ENCODE data around the gene CTSD. TPM values are rescaled to one million over a fixed set of nuclear protein-coding genes. Genes with fewer than 3 reads are reported as not detected.

Gene CTSD
- total and polyA plus RNA-seq, 4 donors = 310 to 814 (median 553) TPM

DNA sequence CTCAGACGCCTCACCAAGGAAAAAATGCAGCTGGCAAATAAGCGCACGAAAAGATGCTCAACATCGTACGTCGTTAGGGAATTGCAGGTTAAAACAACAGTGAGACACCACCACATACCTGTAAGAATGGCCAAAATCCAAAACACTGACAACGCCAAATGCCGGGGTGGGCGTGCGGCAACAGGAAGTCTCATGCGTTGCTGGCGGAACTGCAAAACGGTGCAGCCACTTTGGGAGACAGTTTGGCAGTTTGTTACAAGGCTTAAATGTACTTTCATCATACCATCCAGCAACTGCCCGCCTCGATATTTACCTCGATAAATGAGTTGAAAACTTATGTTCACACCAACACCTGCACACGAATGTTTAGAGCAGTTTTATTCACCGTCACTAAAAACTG lies 7.5 kb upstream of the CTSD start:
- no peaks in the 10 kb centered on the region for H3K4me1 ChIP-seq (ENCODE audit: control insufficient read depth in 4 of 4, insufficient read depth in 4 of 4, low read length in 3 of 4)
- DNase-seq (ENCODE audit: low spot score) = no peak
- WGBS = 88% methylated on average over 18 of the region's 18 CpGs
- no peak overlapping the region for H3K4me3 ChIP-seq (ENCODE audit: low read depth in 1 of 3, low read length in 3 of 3)
- TF ChIP-seq TAF1 (conservative IDR thresholded peaks at IDR 0.05) = no peak
- no peak for TF ChIP-seq SP1 (IDR thresholded peaks at IDR 0.05)
- TF ChIP-seq FOXA1 (IDR thresholded peaks at IDR 0.05) = no peak
- TF ChIP-seq, protein P1, sequence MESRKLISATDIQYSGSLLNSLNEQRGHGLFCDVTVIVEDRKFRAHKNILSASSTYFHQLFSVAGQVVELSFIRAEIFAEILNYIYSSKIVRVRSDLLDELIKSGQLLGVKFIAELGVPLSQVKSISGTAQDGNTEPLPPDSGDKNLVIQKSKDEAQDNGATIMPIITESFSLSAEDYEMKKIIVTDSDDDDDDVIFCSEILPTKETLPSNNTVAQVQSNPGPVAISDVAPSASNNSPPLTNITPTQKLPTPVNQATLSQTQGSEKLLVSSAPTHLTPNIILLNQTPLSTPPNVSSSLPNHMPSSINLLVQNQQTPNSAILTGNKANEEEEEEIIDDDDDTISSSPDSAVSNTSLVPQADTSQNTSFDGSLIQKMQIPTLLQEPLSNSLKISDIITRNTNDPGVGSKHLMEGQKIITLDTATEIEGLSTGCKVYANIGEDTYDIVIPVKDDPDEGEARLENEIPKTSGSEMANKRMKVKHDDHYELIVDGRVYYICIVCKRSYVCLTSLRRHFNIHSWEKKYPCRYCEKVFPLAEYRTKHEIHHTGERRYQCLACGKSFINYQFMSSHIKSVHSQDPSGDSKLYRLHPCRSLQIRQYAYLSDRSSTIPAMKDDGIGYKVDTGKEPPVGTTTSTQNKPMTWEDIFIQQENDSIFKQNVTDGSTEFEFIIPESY (IDR thresholded peaks at IDR 0.05) = no peak
- no peak for TF ChIP-seq FOXA2 (IDR thresholded peaks at IDR 0.05)
- no peak for TF ChIP-seq ATF3 (IDR thresholded peaks at IDR 0.05)
- no peak for TF ChIP-seq HNF4A (conservative IDR thresholded peaks at IDR 0.05)
- TF ChIP-seq REST (IDR thresholded peaks at IDR 0.05) = no peak
- TF ChIP-seq YY1 (IDR thresholded peaks at IDR 0.05) = no peak
- TF ChIP-seq MAX (IDR thresholded peaks at IDR 0.05) = no peak
- no peak for TF ChIP-seq CTCF (IDR thresholded peaks at IDR 0.05; ENCODE audit: low read depth, low read length, missing input control)
- no peak for TF ChIP-seq NR2F2 (IDR thresholded peaks at IDR 0.05)
- TF ChIP-seq GABPA (IDR thresholded peaks at IDR 0.05 in 1 of 2, conservative IDR thresholded peaks at IDR 0.05 in 1 of 2) = no peak
- TF ChIP-seq RXRA (IDR thresholded peaks at IDR 0.05) = no peak
- H3K36me3 ChIP-seq (ENCODE audit: control insufficient read depth in 4 of 4, insufficient read depth in 3 of 4, low read depth in 1 of 4, low read length in 3 of 4) = no peaks in the 10 kb centered on the region
- peak overlapping the region in 1 of 2 donors; percentile 42 for H3K27ac ChIP-seq (ENCODE audit: low read depth in 1 of 2, low read length in 2 of 2)
- no peaks in the 10 kb centered on the region for H3K9me3 ChIP-seq (ENCODE audit: control insufficient read depth in 4 of 4, low read length in 3 of 4)
- no peaks in the 10 kb centered on the region for H3K27me3 ChIP-seq (ENCODE audit: control insufficient read depth in 4 of 4, insufficient read depth in 4 of 4, low read length in 3 of 4)
- no peak overlapping the region for H3K9ac ChIP-seq (ENCODE audit: low read depth in 1 of 2, low read length in 2 of 2)

- Histone ChIP-seq H3K36me3 (ENCODE audit: control insufficient read depth in 4 of 4, insufficient read depth in 3 of 4, low read depth in 1 of 4, low read length in 3 of 4) (no peaks in the 10 kb centered on the region), H3K9ac (ENCODE audit: low read depth in 1 of 2, low read length in 2 of 2) (no peak overlapping the region), H3K27me3 (ENCODE audit: control insufficient read depth in 4 of 4, insufficient read depth in 4 of 4, low read length in 3 of 4) (no peaks in the 10 kb centered on the region), H3K4me1 (ENCODE audit: control insufficient read depth in 4 of 4, insufficient read depth in 4 of 4, low read length in 3 of 4) (no peaks in the 10 kb centered on the region), H3K27ac (ENCODE audit: low read depth in 1 of 2, low read length in 2 of 2) (peak overlapping the region in 1 of 2 donors; percentile 42), H3K4me3 (ENCODE audit: low read depth in 1 of 3, low read length in 3 of 3) (no peak overlapping the region), H3K9me3 (ENCODE audit: control insufficient read depth in 4 of 4, low read length in 3 of 4) (no peaks in the 10 kb centered on the region)
- no peak for DNase-seq (ENCODE audit: low spot score)
- WGBS = 72% methylated on average over 5 of the region's 5 CpGs
- no peak for TF ChIP-seq SP1 (IDR thresholded peaks at IDR 0.05)
- TF ChIP-seq YY1 (IDR thresholded peaks at IDR 0.05) = no peak
- TF ChIP-seq EGR1 (IDR thresholded peaks at IDR 0.05; ENCODE audit: low read depth in 2 of 2) = no peak
- TF ChIP-seq RAD21 (IDR thresholded peaks at IDR 0.05) = no peak
- no peak for TF ChIP-seq HNF4A (conservative IDR thresholded peaks at IDR 0.05)
- TF ChIP-seq HNF4G (IDR thresholded peaks at IDR 0.05) = no peak
- no peak for TF ChIP-seq REST (IDR thresholded peaks at IDR 0.05)
- no peak for TF ChIP-seq CTCF (IDR thresholded peaks at IDR 0.05; ENCODE audit: low read depth, low read length, missing input control)
- TF ChIP-seq GABPA (IDR thresholded peaks at IDR 0.05 in 1 of 2, conservative IDR thresholded peaks at IDR 0.05 in 1 of 2) = no peak
- no peak for TF ChIP-seq MAX (IDR thresholded peaks at IDR 0.05)
- TF ChIP-seq NR2F2 (IDR thresholded peaks at IDR 0.05) = no peak
- no peak for TF ChIP-seq ATF3 (IDR thresholded peaks at IDR 0.05)
Observed at GRCh38 chr11:1770528-1770927, 6.8 kb upstream of the CTSD start.

Data from liver (tissue), 9 donors.